Neural progenitor cell (in vitro differentiated cells): ENCODE data around the gene CERS4. TPM values are rescaled to one million over a fixed set of nuclear protein-coding genes. Genes with fewer than 3 reads are reported as not detected.
A peak's percentile ranks its signal among the peaks of the same experiment; 100 is the strongest.

Source experiments
- DNase-seq: peaks from one replicate; pipeline ENCODE4 v3.0.0-alpha.2; 2016; ENCODE audit warnings: low spot score
- H2AFZ ChIP-seq: fragments of 200-600 bp; sonication (generic); replicated peaks from 2 replicates; pipeline ENCODE4 v1.6.1; 2016; ENCODE audit warnings: antibody characterized with exemption
- H3F3A ChIP-seq: fragments of 200-600 bp; sonication (generic); 2 replicates; pipeline ENCODE4 v1.6.1; 2016; ENCODE audit warnings: antibody characterized with exemption, low read depth
- H3K27ac ChIP-seq: fragments of 200-600 bp; sonication (generic); 2 replicates; pipeline ENCODE4 v1.5.1; 2016; ENCODE audit warnings: mild to moderate bottlenecking
- H3K27me3 ChIP-seq: fragments of 200-600 bp; sonication (generic); 2 replicates; pipeline ENCODE4 v1.6.1; 2016; ENCODE audit warnings: mild to moderate bottlenecking, moderate library complexity
- H3K36me3 ChIP-seq: fragments of 200-600 bp; sonication (generic); 2 replicates; pipeline ENCODE4 v1.5.1; 2016
- H3K4me1 ChIP-seq: fragments of 200-600 bp; sonication (generic); 2 replicates; pipeline ENCODE4 v1.6.1; 2016; ENCODE audit warnings: mixed run types
- H3K4me2 ChIP-seq: fragments of 200-600 bp; sonication (generic); 2 replicates; pipeline ENCODE4 v1.6.1; 2016
- H3K4me3 ChIP-seq: fragments of 200-600 bp; sonication (generic); 2 replicates; pipeline ENCODE4 v1.5.1; 2016
- H3K79me2 ChIP-seq: fragments of 200-600 bp; sonication (generic); 2 replicates; pipeline ENCODE4 v1.6.1; 2016; ENCODE audit warnings: low read depth
- H3K9ac ChIP-seq: fragments of 200-600 bp; sonication (generic); 2 replicates; pipeline ENCODE4 v1.6.1; 2016
- H3K9me3 ChIP-seq: fragments of 200-600 bp; sonication (generic); 2 replicates; pipeline ENCODE4 v1.5.1; 2016; ENCODE audit warnings: low read depth
- H4K20me1 ChIP-seq: fragments of 200-600 bp; sonication (generic); 2 replicates; pipeline ENCODE4 v1.6.1; 2016; ENCODE audit warnings: low read depth
- H3K27ac Mint-ChIP-seq: 3 replicates; pipeline ENCODE4 v1.8.0; 2021; ENCODE audit warnings: mixed read lengths
- H3K27me3 Mint-ChIP-seq: 2 replicates; pipeline ENCODE4 v1.8.0; 2022; ENCODE audit warnings: low read depth, mild to moderate bottlenecking, inconsistent platforms, moderate library complexity, mixed read lengths; ENCODE audit not compliant: insufficient read depth
- H3K36me3 Mint-ChIP-seq: 3 replicates; pipeline ENCODE4 v1.8.0; 2021; ENCODE audit warnings: mixed read lengths
- H3K4me1 Mint-ChIP-seq: 3 replicates; pipeline ENCODE4 v1.8.0; 2021; ENCODE audit warnings: mixed read lengths
- H3K4me3 Mint-ChIP-seq: 3 replicates; pipeline ENCODE4 v1.8.0; 2021; ENCODE audit warnings: mild to moderate bottlenecking, moderate library complexity, mixed read lengths
- H3K9me3 Mint-ChIP-seq: 3 replicates; pipeline ENCODE4 v1.8.0; 2020; ENCODE audit warnings: mixed read lengths
- EZH2 ChIP-seq: fragments of 200-600 bp; sonication (generic); IDR thresholded peaks from 2 replicates; pipeline ENCODE4 v1.6.1; 2017; ENCODE audit warnings: antibody characterized with exemption, mild to moderate bottlenecking, moderate library complexity
- EZH2phosphoT487 ChIP-seq: fragments of 200-600 bp; sonication (generic); IDR thresholded peaks from 2 replicates; pipeline ENCODE4 v1.6.1; 2017; ENCODE audit warnings: antibody characterized with exemption
- total RNA-seq: library from RNA; depleted of rRNA; stranded (reverse); fragments of >200 nt; gene quantifications from 2 replicates; pipeline ENCODE4 v1.2.3, GENCODE V29; 2015; ENCODE audit warnings: low replicate concordance
- TF ChIP-seq, protein P1 (sequence below): fragments of 200-600 bp; sonication (generic); IDR thresholded peaks from 2 replicates; pipeline ENCODE4 v1.5.1; 2017; ENCODE audit warnings: antibody characterized with exemption, mild to moderate bottlenecking

CERS4 gene
- total RNA-seq, 1 donor from 2014 or later, result 34.1 TPM

DNA sequence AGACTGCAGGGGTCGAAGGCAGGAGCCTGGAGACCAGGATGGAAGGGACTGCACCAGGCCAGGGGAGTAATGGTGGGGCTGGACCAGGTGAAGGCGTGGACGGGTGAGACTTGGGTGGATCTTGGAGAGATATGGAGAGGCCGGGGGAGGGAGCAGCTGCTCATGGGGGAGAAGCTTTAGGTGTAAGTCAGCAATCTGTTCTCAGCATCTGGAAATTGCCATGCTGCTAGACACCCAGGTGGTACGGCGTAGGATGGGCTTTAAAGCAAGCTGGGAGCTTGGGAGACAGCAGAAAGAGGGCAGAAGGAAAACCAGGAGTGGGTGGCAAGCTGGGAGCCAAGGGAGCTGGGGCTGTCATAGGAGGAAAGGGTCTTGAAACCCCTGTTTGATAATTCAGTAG is 3.0 kb downstream of the CERS4 start:
- H3K27me3 ChIP-seq, result no peaks in the 10 kb centered on the region
- Mint-ChIP-seq H3K27me3 (no peaks in the 10 kb centered on the region), H3K27ac (no peak overlapping the region), H3K4me1 (peaks cover 25% of the 10 kb centered on the region), H3K36me3 (no peaks in the 10 kb centered on the region), H3K9me3 (no peaks in the 10 kb centered on the region), H3K4me3 (no peak overlapping the region)
- no peak overlapping the region for H3K4me2 ChIP-seq
- H3K36me3 ChIP-seq, result no peaks in the 10 kb centered on the region
- H3F3A ChIP-seq, result peaks cover 29% of the 10 kb centered on the region
- H3K79me2 ChIP-seq, result peaks cover 70% of the 10 kb centered on the region
- no peak overlapping the region for H3K9ac ChIP-seq
- peaks cover 10% of the 10 kb centered on the region for H3K4me1 ChIP-seq
- H4K20me1 ChIP-seq, result peaks cover 46% of the 10 kb centered on the region
- DNase-seq, result no peak
- no peak overlapping the region for H3K4me3 ChIP-seq
- no peaks in the 10 kb centered on the region for H3K9me3 ChIP-seq
- H2AFZ ChIP-seq, result no peak overlapping the region
- TF ChIP-seq EZH2 (no peak), EZH2phosphoT487 (no peak)
- TF ChIP-seq, protein P1, sequence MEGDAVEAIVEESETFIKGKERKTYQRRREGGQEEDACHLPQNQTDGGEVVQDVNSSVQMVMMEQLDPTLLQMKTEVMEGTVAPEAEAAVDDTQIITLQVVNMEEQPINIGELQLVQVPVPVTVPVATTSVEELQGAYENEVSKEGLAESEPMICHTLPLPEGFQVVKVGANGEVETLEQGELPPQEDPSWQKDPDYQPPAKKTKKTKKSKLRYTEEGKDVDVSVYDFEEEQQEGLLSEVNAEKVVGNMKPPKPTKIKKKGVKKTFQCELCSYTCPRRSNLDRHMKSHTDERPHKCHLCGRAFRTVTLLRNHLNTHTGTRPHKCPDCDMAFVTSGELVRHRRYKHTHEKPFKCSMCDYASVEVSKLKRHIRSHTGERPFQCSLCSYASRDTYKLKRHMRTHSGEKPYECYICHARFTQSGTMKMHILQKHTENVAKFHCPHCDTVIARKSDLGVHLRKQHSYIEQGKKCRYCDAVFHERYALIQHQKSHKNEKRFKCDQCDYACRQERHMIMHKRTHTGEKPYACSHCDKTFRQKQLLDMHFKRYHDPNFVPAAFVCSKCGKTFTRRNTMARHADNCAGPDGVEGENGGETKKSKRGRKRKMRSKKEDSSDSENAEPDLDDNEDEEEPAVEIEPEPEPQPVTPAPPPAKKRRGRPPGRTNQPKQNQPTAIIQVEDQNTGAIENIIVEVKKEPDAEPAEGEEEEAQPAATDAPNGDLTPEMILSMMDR, result no peak
- H3K27ac ChIP-seq, result no peak overlapping the region

GRCh38 chr19:8212916-8213315 is 3.7 kb downstream of the CERS4 start:
- Mint-ChIP-seq H3K27me3 (no peaks in the 10 kb centered on the region), H3K4me3 (peak overlapping the region; percentile 18), H3K27ac (no peak overlapping the region), H3K4me1 (peaks cover 24% of the 10 kb centered on the region), H3K9me3 (no peaks in the 10 kb centered on the region), H3K36me3 (no peaks in the 10 kb centered on the region)
- Histone ChIP-seq H3K79me2 (peaks cover 73% of the 10 kb centered on the region), H3K27me3 (no peaks in the 10 kb centered on the region), H3K27ac (no peak overlapping the region), H3K9ac (no peak overlapping the region), H3F3A (peaks cover 29% of the 10 kb centered on the region), H2AFZ (no peak overlapping the region), H3K4me2 (no peak overlapping the region), H3K4me3 (no peak overlapping the region), H3K36me3 (no peaks in the 10 kb centered on the region), H3K9me3 (no peaks in the 10 kb centered on the region), H4K20me1 (peaks cover 47% of the 10 kb centered on the region), H3K4me1 (peaks cover 10% of the 10 kb centered on the region)
- no peak for DNase-seq
- TF ChIP-seq, protein P1, result no peak
- TF ChIP-seq EZH2phosphoT487 (no peak), EZH2 (no peak)

DNA sequence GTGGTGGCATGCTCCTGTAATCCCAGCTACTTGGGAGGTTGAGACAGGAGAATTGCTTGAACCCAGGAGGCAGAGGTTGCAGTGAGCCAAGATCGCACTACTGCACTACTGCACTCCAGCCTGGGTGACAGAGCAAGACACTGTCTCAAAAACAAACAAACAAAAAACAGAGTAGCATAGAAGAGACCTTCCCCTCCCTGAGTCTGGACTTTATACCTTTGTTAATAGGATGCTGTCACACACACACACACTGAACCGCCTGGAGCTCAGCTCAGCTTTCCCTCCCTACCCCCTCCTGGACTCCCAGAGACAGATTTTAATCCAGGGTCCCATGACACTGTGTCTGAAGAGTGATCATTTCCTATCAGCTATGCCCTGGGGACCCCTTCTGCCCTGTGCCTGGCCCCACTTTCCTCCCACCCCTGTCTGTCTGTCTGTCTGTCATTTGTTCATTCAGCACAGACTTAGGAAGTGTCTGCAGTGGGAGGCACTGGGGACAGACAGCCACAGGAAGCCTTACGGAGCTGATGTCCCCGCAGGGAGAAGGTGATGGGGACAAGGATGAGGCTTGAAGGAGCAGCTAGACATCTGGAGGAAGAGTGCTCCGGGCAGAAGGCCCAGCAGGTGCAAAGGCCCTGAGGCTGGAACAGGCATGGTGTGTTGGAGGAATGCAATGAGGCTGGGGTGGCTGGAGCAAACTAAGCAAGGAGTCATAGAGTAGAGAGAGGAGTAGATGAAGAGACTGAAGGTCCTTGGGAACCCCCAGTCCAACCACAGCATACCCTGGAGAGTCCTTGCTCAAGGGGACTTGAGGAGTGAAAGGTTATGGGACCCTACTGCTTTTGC is 4.9 kb downstream of the CERS4 start:
- H3K4me2 ChIP-seq, result no peak overlapping the region
- H3K4me1 ChIP-seq, result peaks cover 6% of the 10 kb centered on the region
- no peaks in the 10 kb centered on the region for H3K9me3 Mint-ChIP-seq
- H3K4me3 Mint-ChIP-seq, result no peak overlapping the region
- H3K9me3 ChIP-seq, result no peaks in the 10 kb centered on the region
- no peak overlapping the region for H3K9ac ChIP-seq
- H3K36me3 Mint-ChIP-seq, result peaks cover 1% of the 10 kb centered on the region
- H3K79me2 ChIP-seq, result peaks cover 76% of the 10 kb centered on the region
- no peak overlapping the region for H2AFZ ChIP-seq
- no peak overlapping the region for H3K4me3 ChIP-seq
- peaks cover 20% of the 10 kb centered on the region for H3F3A ChIP-seq
- no peaks in the 10 kb centered on the region for H3K36me3 ChIP-seq
- H3K27me3 ChIP-seq, result no peaks in the 10 kb centered on the region
- peaks cover 4% of the 10 kb centered on the region for H3K27me3 Mint-ChIP-seq
- no peak overlapping the region for H3K27ac Mint-ChIP-seq
- no peak for DNase-seq
- H3K4me1 Mint-ChIP-seq, result peaks cover 20% of the 10 kb centered on the region
- peaks cover 55% of the 10 kb centered on the region for H4K20me1 ChIP-seq
- no peak for TF ChIP-seq EZH2phosphoT487
- TF ChIP-seq, protein P1, result no peak
- no peak for TF ChIP-seq EZH2
- H3K27ac ChIP-seq, result no peak overlapping the region
